Endothelial cell of umbilical vein (primary cell): ENCODE data around the gene SPOUT1. TPM values are rescaled to one million over a fixed set of nuclear protein-coding genes. Genes with fewer than 3 reads are reported as not detected.

Source experiments
- BruUV-seq: library from RNA; stranded (reverse); fragments of 400-500 nt; replicated peaks from 2 replicates; lab custom pipeline; 2021; lab: Mats Ljungman, UMichigan
- CTCF ChIA-PET: fragments of 300-600, 350-600 bp; sonication (Branson Sonifier 250); formaldehyde crosslinking; loops from one replicate; lab custom pipeline; 2021; ENCODE audit warnings: antibody characterized with exemption, inconsistent platforms; lab: Charles Lee
- POLR2A ChIA-PET: fragments of 300-600, 350-600 bp; sonication (Branson Sonifier 250); formaldehyde crosslinking; loops from one replicate; lab custom pipeline; 2021; ENCODE audit warnings: antibody characterized with exemption, inconsistent platforms; lab: Charles Lee
- DNase-seq: peaks from one replicate; pipeline ENCODE4 v3.0.0-alpha.2; 2011; ENCODE audit warnings: low read depth, low spot score
- FAIRE-seq: peaks from 2 replicates; lab custom pipeline; 2011; peaks lifted over from hg19 to GRCh38; lab: Jason Lieb, UNC
- H2AFZ ChIP-seq: 2 replicates; pipeline ENCODE4 v1.6.0; 2012; ENCODE audit warnings: low read depth, low read length, control low read depth, inconsistent platforms
- H3K27ac ChIP-seq: 2 replicates; pipeline ENCODE4 v1.5.1; 2011; ENCODE audit warnings: low read depth, mild to moderate bottlenecking, control low read depth, low read length, moderate library complexity; ENCODE audit not compliant: insufficient read depth
- H3K27me3 ChIP-seq, 2 experiments: 2 replicates each; pipeline versions ENCODE4 v1.6.0 to v1.6.1; 2011; ENCODE audit warnings: low read length in 2 of 2, mixed read lengths in 1 of 2; ENCODE audit not compliant: control insufficient read depth in 2 of 2, insufficient read depth in 2 of 2
- H3K36me3 ChIP-seq, 2 experiments: 2 replicates in 1 of 2; 3 replicates in 1 of 2; pipeline ENCODE4 v1.5.1; 2011; ENCODE audit warnings: low read length in 2 of 2, mild to moderate bottlenecking in 1 of 2, moderate library complexity in 1 of 2; ENCODE audit not compliant: control insufficient read depth in 2 of 2, insufficient read depth in 2 of 2; ENCODE audit errors: extremely low read depth in 1 of 2
- H3K4me1 ChIP-seq: 3 replicates; pipeline ENCODE4 v1.5.1; 2011; ENCODE audit warnings: mild to moderate bottlenecking, low read length; ENCODE audit not compliant: control insufficient read depth, insufficient read depth; ENCODE audit errors: extremely low read depth
- H3K4me2 ChIP-seq: 2 replicates; pipeline ENCODE4 v1.6.1; 2011; ENCODE audit warnings: low read length, control low read depth, mixed read lengths; ENCODE audit not compliant: insufficient read depth
- H3K4me3 ChIP-seq, 3 experiments: fragments of 200-600 bp in 1 of 3; sonication (generic), shearing (Covaris generic) in 1 of 3; replicated peaks in 1 of 3; 2 replicates each; pipeline ENCODE4 v1.5.1; 2011 to 2016; ENCODE audit warnings: control low read depth in 3 of 3, low read length in 3 of 3, mild to moderate bottlenecking in 2 of 3, inconsistent platforms in 1 of 3, low read depth in 1 of 3, moderate library complexity in 1 of 3; ENCODE audit not compliant: insufficient read depth in 1 of 3
- H3K79me2 ChIP-seq: 2 replicates; pipeline ENCODE4 v1.6.0; 2012; ENCODE audit warnings: low read length, inconsistent platforms; ENCODE audit not compliant: control insufficient read depth, insufficient read depth
- H3K9ac ChIP-seq: replicated peaks from 2 replicates; pipeline ENCODE3; 2011; ENCODE audit warnings: low read length, control low read depth; ENCODE audit not compliant: insufficient read depth; ENCODE audit errors: extremely low read depth
- H3K9me1 ChIP-seq: replicated peaks from 3 replicates; pipeline ENCODE4 v1.6.0; 2011; ENCODE audit warnings: mild to moderate bottlenecking, low read length; ENCODE audit not compliant: control insufficient read depth, insufficient read depth; ENCODE audit errors: extremely low read depth
- H3K9me3 ChIP-seq: replicated peaks from 2 replicates; pipeline ENCODE4 v1.5.1; 2012; ENCODE audit warnings: low read length, inconsistent platforms; ENCODE audit not compliant: control insufficient read depth, insufficient read depth
- H4K20me1 ChIP-seq: replicated peaks from 2 replicates; pipeline ENCODE3; 2011; ENCODE audit warnings: mild to moderate bottlenecking, low read length; ENCODE audit not compliant: control insufficient read depth, insufficient read depth; ENCODE audit errors: extremely low read depth
- CTCF ChIP-seq, 2 donors: IDR thresholded peaks; 1 replicate in 1 of 2; 2 replicates in 1 of 2; pipeline ENCODE4 v1.5.1; 2011; ENCODE audit warnings: low read length in 2 of 2, mild to moderate bottlenecking in 2 of 2, moderate library complexity in 2 of 2, control low read depth in 1 of 2, inconsistent platforms in 1 of 2, low read depth in 1 of 2; ENCODE audit not compliant: insufficient read depth in 1 of 2; ENCODE audit errors: extremely low read depth in 1 of 2
- EZH2 ChIP-seq: IDR thresholded peaks from 2 replicates; pipeline ENCODE4 v1.6.1; 2012; ENCODE audit warnings: borderline replicate concordance, low read depth, mild to moderate bottlenecking, moderate library complexity, low read length, inconsistent platforms; ENCODE audit not compliant: severe bottlenecking
- FOS ChIP-seq: IDR thresholded peaks from 2 replicates; pipeline ENCODE4 v1.6.1; 2011; ENCODE audit warnings: mild to moderate bottlenecking, low read length, moderate library complexity, borderline replicate concordance; ENCODE audit not compliant: insufficient read depth
- GATA2 ChIP-seq: IDR thresholded peaks from 2 replicates; pipeline ENCODE4 v1.7.0; 2011; ENCODE audit warnings: low read depth, mild to moderate bottlenecking, moderate library complexity, mixed read lengths, low read length; ENCODE audit not compliant: insufficient read length, insufficient read depth
- JUN ChIP-seq: IDR thresholded peaks from 2 replicates; pipeline ENCODE4 v1.6.1; 2011; ENCODE audit warnings: borderline replicate concordance, low read depth; ENCODE audit not compliant: insufficient read length, insufficient read depth
- MAX ChIP-seq: IDR thresholded peaks from 2 replicates; pipeline ENCODE4 v1.6.1; 2011; ENCODE audit not compliant: insufficient read depth, insufficient read length
- MYC ChIP-seq: IDR thresholded peaks from one replicate; pipeline ENCODE4 v1.6.1; 2011; ENCODE audit warnings: mild to moderate bottlenecking, low read depth, low read length
- POLR2A ChIP-seq: IDR thresholded peaks from 2 replicates; pipeline ENCODE4 v1.6.1; 2012; ENCODE audit warnings: low read depth, mild to moderate bottlenecking, control low read depth, low read length
- POLR2AphosphoS5 ChIP-seq: IDR thresholded peaks from 2 replicates; pipeline ENCODE4 v1.6.1; 2012; ENCODE audit warnings: low read depth, mild to moderate bottlenecking, control low read depth, low read length, moderate library complexity; ENCODE audit not compliant: insufficient read depth
- dilution Hi-C: fragments of 300-500 bp; cut with MboI; formaldehyde crosslinking; loops from one replicate; pipeline ENCODE4 v1.15.0; 2019; ENCODE audit warnings: low sequenced_read_pairs; ENCODE audit not compliant: extremely low pct_ligation_motif_present
- intact Hi-C: fragments of 100-400 bp; cut with micrococcal nuclease; formaldehyde crosslinking; loops from one replicate; pipeline ENCODE4 v1.10.0; 2022
- polyA plus RNA-seq, 4 experiments: library from polyadenylated mRNA; depleted of rRNA in 3 of 4; stranded (reverse) in 3 of 4; unstranded in 1 of 4; fragments of >200 nt; gene quantifications; 2 replicates each; pipeline versions ENCODE4 v1.2.1 to v1.2.3, GENCODE V29; 2011 to 2012; ENCODE audit warnings: missing spikeins in 1 of 4
- total RNA-seq: library from RNA; stranded (reverse); gene quantifications from 2 replicates; pipeline ENCODE4 v1.2.3, GENCODE V29; 2021

The SPOUT1 gene
- total and polyA plus RNA-seq, 2 donors (not counting 3 experiments of a cell fraction or from before 2014, with no cell fraction given): 50.4 to 51.6 TPM

- peaks cover 12 to 42% of the 10 kb centered on the region in 2 experiments for H3K36me3 ChIP-seq
- dilution Hi-C loops: no loop called here
- POLR2A ChIA-PET: no interaction called here
These were observed 36.5 kb downstream of the SPOUT1 start for GRCh38 chr9:128792978-128793686.

GRCh38 chr9:128792134-128792533 lies 37.5 kb downstream of the SPOUT1 start:
- Histone ChIP-seq H3K9me1 (no peaks in the 10 kb centered on the region), H3K4me1 (peaks cover 7% of the 10 kb centered on the region), H2AFZ (no peak overlapping the region), H3K4me3 (no peak overlapping the region), H3K36me3 (peaks cover 11 to 38% of the 10 kb centered on the region in 2 experiments), H3K9ac (no peak overlapping the region), H3K27me3 (no peaks in the 10 kb centered on the region), H4K20me1 (no peaks in the 10 kb centered on the region), H3K27ac (no peak overlapping the region), H3K9me3 (no peaks in the 10 kb centered on the region), H3K79me2 (peaks cover 13% of the 10 kb centered on the region), H3K4me2 (no peak overlapping the region)
- dilution Hi-C loops (no loop called here), intact Hi-C loops (no loop called here)
- POLR2A ChIA-PET: no interaction called here
- no TSS peak for BruUV-seq
- FAIRE-seq (no peak), DNase-seq (no peak)
- TF ChIP-seq MYC (no peak), FOS (no peak), POLR2AphosphoS5 (no peak), GATA2 (no peak), CTCF (IDR thresholded peaks at IDR 0.05; ENCODE audit: extremely low read depth in 1 of 2, insufficient read depth in 1 of 2, low read depth in 1 of 2, low read length in 2 of 2) (no peak), MAX (no peak), EZH2 (no peak), POLR2A (no peak), JUN (no peak)
- CTCF ChIA-PET: interaction anchor here (2.0 kb wide), 1 partner anchor 26 kb away, joined by 9 read pairs; the partner anchor contains the start of gene ENDOG

More at GRCh38 chr9:128792978-128793686, 36.5 kb downstream of the SPOUT1 start:
- H3K4me2 ChIP-seq: no peak overlapping the region
- H3K9me1 ChIP-seq: no peaks in the 10 kb centered on the region
- no peak overlapping the region for H3K9ac ChIP-seq
- H3K27me3 ChIP-seq: no peaks in the 10 kb centered on the region
- TF ChIP-seq GATA2 (no peak), MAX (no peak), FOS (no peak)
- intact Hi-C loops: no loop called here
- H3K79me2 ChIP-seq: peaks cover 5% of the 10 kb centered on the region
- no TSS peak for BruUV-seq
- no peak overlapping the region for H2AFZ ChIP-seq
- DNase-seq (no peak), FAIRE-seq (no peak)
- no peak overlapping the region for H3K27ac ChIP-seq
- CTCF ChIA-PET: interaction anchor here (1.1 to 2.0 kb wide), 2 partner anchors 25 to 158 kb away, joined by 3 to 9 read pairs; partner anchors contain the start of gene ENDOG
- H3K4me1 ChIP-seq: peaks cover 4% of the 10 kb centered on the region
- no peaks in the 10 kb centered on the region for H3K9me3 ChIP-seq
- no peaks in the 10 kb centered on the region for H4K20me1 ChIP-seq
- H3K4me3 ChIP-seq: no peak overlapping the region
